GM18870 (cell line): ENCODE results near the gene TNFSF10.

Experiments used
- ATAC-seq: cut with Tn5 transposase; IDR thresholded peaks from one replicate; pipeline ENCODE4 v1.9.1; 2021; ENCODE audit warnings: moderate library complexity; ENCODE audit not compliant: unreplicated experiment

TNFSF10 gene

GRCh38 chr3:172518929-172519640 lies 4.1 kb downstream of the TNFSF10 start:
- ATAC-seq: no peak

- no peak for ATAC-seq
Observed at GRCh38 chr3:172517859-172518466, 5.3 kb downstream of the TNFSF10 start.

- no peak for ATAC-seq
Observed at GRCh38 chr3:172516318-172517214, 6.7 kb downstream of the TNFSF10 start.

GRCh38 chr3:172515130-172515918 lies 7.9 kb downstream of the TNFSF10 start:
- ATAC-seq: no peak

- ATAC-seq: no peak
Observed at GRCh38 chr3:172514678-172515077, 8.6 kb downstream of the TNFSF10 start.

- ATAC-seq: no peak
Observed at GRCh38 chr3:172513488-172513887, 9.7 kb downstream of the TNFSF10 start.

- peak; percentile 72 for ATAC-seq
Observed at GRCh38 chr3:172511783-172512762, 11.2 kb downstream of the TNFSF10 start.

- ATAC-seq: no peak
Observed at GRCh38 chr3:172506094-172506493, 17.1 kb downstream of the TNFSF10 start.

GRCh38 chr3:172501540-172501939 lies 21.7 kb downstream of the TNFSF10 start:
- no peak for ATAC-seq

GRCh38 chr3:172490198-172490669 lies 33.0 kb downstream of the TNFSF10 start:
- peak; percentile 80 for ATAC-seq

GRCh38 chr3:172478116-172478515 lies 45.1 kb downstream of the TNFSF10 start:
- ATAC-seq: peak; percentile 57

GRCh38 chr3:172476347-172476746 lies 46.9 kb downstream of the TNFSF10 start:
- no peak for ATAC-seq

- ATAC-seq: no peak
Observed at GRCh38 chr3:172475703-172476102, 47.5 kb downstream of the TNFSF10 start.

- no peak for ATAC-seq
Observed at GRCh38 chr3:172471903-172472302, 51.3 kb downstream of the TNFSF10 start.

GRCh38 chr3:172470588-172470987 lies 52.6 kb downstream of the TNFSF10 start:
- no peak for ATAC-seq

GRCh38 chr3:172467170-172467824 lies 55.9 kb downstream of the TNFSF10 start:
- no peak for ATAC-seq

GRCh38 chr3:172466553-172467130 lies 56.6 kb downstream of the TNFSF10 start:
- ATAC-seq: no peak

- ATAC-seq: no peak
Observed at GRCh38 chr3:172465281-172465680, 57.9 kb downstream of the TNFSF10 start.

- ATAC-seq: no peak
Observed at GRCh38 chr3:172464306-172464705, 58.9 kb downstream of the TNFSF10 start.
